Central memory CD8-positive, alpha-beta T cell (primary cell): ENCODE data around the gene GPC5.
"Not testable (repeated sequence)": the region's sequence is repeated elsewhere in the genome, so short reads cannot be mapped to it uniquely, and the experiment has no call there.

Source experiments
- ATAC-seq: fragments of 150-1000 bp; cut with Tn5 transposase; replicated peaks from 2 replicates; pipeline ENCODE4 v1.10.0; 2022; ENCODE audit warnings: mild to moderate bottlenecking, moderate FRiP score, moderate number of reproducible peaks; ENCODE audit not compliant: poor library complexity, severe bottlenecking; ENCODE audit errors: extremely low read depth
- DNase-seq, 2 donors: peaks; one replicate each; pipeline ENCODE4 v3.0.0; 2021; ENCODE audit warnings: low spot score in 2 of 2
- H3K27ac Mint-ChIP-seq: one replicate; pipeline ENCODE4 v1.8.0; 2022; ENCODE audit warnings: low read depth, mild to moderate bottlenecking, moderate library complexity, mixed read lengths
- H3K27me3 Mint-ChIP-seq: one replicate; pipeline ENCODE4 v1.8.0; 2022; ENCODE audit warnings: mixed read lengths
- H3K36me3 Mint-ChIP-seq: one replicate; pipeline ENCODE4 v1.8.0; 2022; ENCODE audit warnings: mild to moderate bottlenecking, moderate library complexity, mixed read lengths; ENCODE audit not compliant: insufficient read depth
- H3K4me1 Mint-ChIP-seq: one replicate; pipeline ENCODE4 v1.8.0; 2022; ENCODE audit warnings: mixed read lengths
- H3K4me3 Mint-ChIP-seq: one replicate; pipeline ENCODE4 v1.8.0; 2022; ENCODE audit warnings: mild to moderate bottlenecking, moderate library complexity, mixed read lengths
- H3K9me3 Mint-ChIP-seq: one replicate; pipeline ENCODE4 v1.8.0; 2022; ENCODE audit warnings: mixed read lengths

GPC5 gene

GRCh38 chr13:92451060-92451459 lies 1052.6 kb downstream of the GPC5 start:
- H3K36me3 Mint-ChIP-seq: no peaks in the 10 kb centered on the region
- no peaks in the 10 kb centered on the region for H3K27me3 Mint-ChIP-seq

DNA sequence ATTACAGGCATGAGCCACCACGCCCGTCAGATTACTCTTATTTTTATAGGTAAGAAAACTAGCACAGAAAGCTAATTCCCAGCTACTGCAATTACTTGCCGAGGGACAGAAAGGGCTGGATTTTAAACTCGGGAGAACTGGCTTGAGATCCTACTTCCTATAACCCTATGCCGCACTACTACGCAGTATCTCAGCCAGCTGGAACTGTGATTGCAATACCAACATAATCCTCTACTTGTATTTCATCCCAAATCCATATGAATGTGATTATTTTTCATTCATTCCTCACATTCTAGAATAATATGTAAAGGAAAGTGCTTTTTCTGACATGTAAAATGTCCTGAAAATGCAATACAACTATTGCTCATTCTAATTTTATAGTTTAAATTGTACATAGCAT lies 1054.4 kb downstream of the GPC5 start:
- no peaks in the 10 kb centered on the region for H3K36me3 Mint-ChIP-seq
- DNase-seq (no peak), ATAC-seq (no peak)
- no peak overlapping the region for H3K4me3 Mint-ChIP-seq
- peaks cover 6% of the 10 kb centered on the region for H3K9me3 Mint-ChIP-seq
- H3K27ac Mint-ChIP-seq: no peak overlapping the region
- no peaks in the 10 kb centered on the region for H3K4me1 Mint-ChIP-seq
- H3K27me3 Mint-ChIP-seq: no peaks in the 10 kb centered on the region

More at GRCh38 chr13:92451060-92451459, 1052.6 kb downstream of the GPC5 start:
- H3K4me3 Mint-ChIP-seq: no peak overlapping the region
- peaks cover 7% of the 10 kb centered on the region for H3K9me3 Mint-ChIP-seq
- DNase-seq (no peak), ATAC-seq (no peak)
- no peak overlapping the region for H3K27ac Mint-ChIP-seq
- H3K4me1 Mint-ChIP-seq: no peaks in the 10 kb centered on the region

DNA sequence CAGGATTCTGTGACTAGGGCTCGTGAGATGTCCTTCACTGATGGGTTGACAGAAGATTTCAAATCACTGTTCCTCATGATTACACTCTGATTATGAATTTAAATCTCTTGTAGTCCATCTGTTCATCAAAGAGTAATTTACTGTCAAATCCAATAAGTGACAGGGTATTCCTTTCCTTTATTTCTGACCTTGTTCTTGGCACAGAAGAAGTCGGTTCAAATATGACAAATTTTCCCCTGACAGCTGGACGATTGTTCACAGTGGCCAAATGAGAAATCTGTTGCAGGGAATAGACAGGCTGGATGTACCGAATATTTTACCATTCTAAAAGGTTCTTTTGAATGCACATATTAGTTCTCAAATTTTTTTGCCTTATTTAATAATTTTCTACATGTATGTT lies 1060.9 kb downstream of the GPC5 start:
- H3K36me3 Mint-ChIP-seq: no peaks in the 10 kb centered on the region
- H3K4me1 Mint-ChIP-seq: no peaks in the 10 kb centered on the region
- H3K4me3 Mint-ChIP-seq: no peak overlapping the region
- H3K27me3 Mint-ChIP-seq: no peaks in the 10 kb centered on the region
- ATAC-seq (no peak), DNase-seq (no peak)
- no peak overlapping the region for H3K27ac Mint-ChIP-seq
- peaks cover 18% of the 10 kb centered on the region for H3K9me3 Mint-ChIP-seq

DNA sequence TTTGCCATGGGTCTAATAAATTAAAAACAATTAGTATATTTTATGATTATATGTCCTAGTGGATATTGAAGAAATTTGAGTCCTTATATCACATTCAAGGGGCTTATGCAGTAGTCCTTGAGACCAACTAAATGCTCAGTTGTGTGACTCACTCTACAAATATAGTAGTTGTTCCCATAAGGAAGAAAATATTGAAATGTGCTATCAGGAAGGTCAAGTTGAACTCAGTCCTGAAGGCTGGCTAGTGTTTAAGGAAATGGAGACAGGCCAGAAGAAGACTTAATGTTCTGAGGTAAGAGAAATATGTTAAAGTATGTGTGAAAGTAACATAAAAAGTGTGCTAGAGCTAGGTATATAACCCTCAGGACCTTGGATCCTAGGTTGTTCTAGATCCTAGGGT lies 1062.1 kb downstream of the GPC5 start:
- H3K4me1 Mint-ChIP-seq: no peaks in the 10 kb centered on the region
- ATAC-seq: no peak
- no peaks in the 10 kb centered on the region for H3K27me3 Mint-ChIP-seq
- no peaks in the 10 kb centered on the region for H3K36me3 Mint-ChIP-seq
- peaks cover 18% of the 10 kb centered on the region for H3K9me3 Mint-ChIP-seq
- DNase-seq: no peak
- H3K4me3 Mint-ChIP-seq: no peak overlapping the region
- H3K27ac Mint-ChIP-seq: no peak overlapping the region

DNA sequence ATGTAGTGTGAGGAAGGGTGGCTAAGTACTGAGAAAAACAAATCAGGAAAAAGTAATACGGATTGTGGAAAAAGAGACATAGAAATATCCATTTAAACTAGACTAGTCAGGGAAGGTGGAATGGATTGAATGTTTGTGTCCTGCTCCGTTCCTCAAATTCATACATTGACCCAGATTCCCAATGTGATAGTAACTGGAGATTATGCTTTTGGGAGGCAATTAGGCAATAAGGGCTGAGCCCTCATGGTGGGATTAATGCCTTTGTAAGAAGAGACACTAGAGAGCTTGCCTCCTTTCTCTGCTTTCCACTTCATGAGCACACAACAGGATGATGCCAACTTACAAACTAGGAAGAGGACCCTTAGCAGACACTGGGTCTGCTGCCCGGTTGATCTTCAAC lies 1063.0 kb downstream of the GPC5 start:
- Mint-ChIP-seq H3K36me3 (no peaks in the 10 kb centered on the region), H3K4me1 (no peaks in the 10 kb centered on the region), H3K27me3 (no peaks in the 10 kb centered on the region), H3K27ac (no peak overlapping the region), H3K4me3 (no peak overlapping the region), H3K9me3 (peaks cover 18% of the 10 kb centered on the region)
- no peak for DNase-seq
- no peak for ATAC-seq

DNA sequence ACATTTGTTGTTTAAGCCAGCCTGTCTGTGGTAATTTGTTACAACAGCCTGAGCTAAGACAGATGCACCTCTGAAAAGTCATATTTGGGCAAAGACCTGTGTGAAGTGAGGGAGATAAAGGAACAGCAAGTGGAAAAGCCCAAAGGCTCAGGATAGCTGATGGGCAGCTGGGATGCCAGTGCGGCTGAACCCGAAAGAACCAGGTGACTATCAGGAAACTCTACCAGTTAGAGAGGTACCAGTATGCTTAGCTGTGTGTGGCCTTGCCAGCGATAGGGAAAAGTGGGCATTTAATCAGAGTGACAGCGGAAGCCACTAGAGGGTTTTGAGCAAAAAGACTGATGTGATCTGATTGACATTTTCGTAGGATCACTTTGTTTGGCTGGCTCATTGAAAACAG lies 1063.4 kb downstream of the GPC5 start:
- no peaks in the 10 kb centered on the region for H3K36me3 Mint-ChIP-seq
- no peak for DNase-seq
- ATAC-seq: no peak
- no peaks in the 10 kb centered on the region for H3K27me3 Mint-ChIP-seq
- H3K4me1 Mint-ChIP-seq: no peaks in the 10 kb centered on the region
- H3K9me3 Mint-ChIP-seq: peaks cover 15% of the 10 kb centered on the region
- no peak overlapping the region for H3K4me3 Mint-ChIP-seq
- no peak overlapping the region for H3K27ac Mint-ChIP-seq

DNA sequence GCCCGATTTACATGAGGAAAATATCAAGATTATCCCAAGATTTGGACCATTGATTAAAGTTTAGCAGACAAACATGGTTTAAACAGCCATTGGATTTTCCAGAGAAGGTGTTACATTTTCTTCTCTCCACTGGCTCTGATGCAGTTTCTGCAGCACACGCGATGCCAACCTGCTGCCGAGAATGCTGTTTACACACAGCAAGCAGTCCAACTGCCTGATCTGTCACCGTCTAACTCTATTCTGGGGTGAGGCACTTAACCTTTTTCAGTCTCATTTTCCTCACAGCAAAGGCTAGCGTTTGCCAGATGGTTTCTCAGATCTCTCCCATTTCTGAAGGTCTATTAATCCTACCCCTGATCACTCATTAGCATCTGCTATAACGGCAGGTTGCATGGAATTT lies 1064.7 kb downstream of the GPC5 start:
- H3K36me3 Mint-ChIP-seq: no peaks in the 10 kb centered on the region
- H3K9me3 Mint-ChIP-seq: peaks cover 12% of the 10 kb centered on the region
- no peak overlapping the region for H3K4me3 Mint-ChIP-seq
- H3K27ac Mint-ChIP-seq: no peak overlapping the region
- DNase-seq (no peak), ATAC-seq (no peak)
- no peaks in the 10 kb centered on the region for H3K27me3 Mint-ChIP-seq
- no peaks in the 10 kb centered on the region for H3K4me1 Mint-ChIP-seq

DNA sequence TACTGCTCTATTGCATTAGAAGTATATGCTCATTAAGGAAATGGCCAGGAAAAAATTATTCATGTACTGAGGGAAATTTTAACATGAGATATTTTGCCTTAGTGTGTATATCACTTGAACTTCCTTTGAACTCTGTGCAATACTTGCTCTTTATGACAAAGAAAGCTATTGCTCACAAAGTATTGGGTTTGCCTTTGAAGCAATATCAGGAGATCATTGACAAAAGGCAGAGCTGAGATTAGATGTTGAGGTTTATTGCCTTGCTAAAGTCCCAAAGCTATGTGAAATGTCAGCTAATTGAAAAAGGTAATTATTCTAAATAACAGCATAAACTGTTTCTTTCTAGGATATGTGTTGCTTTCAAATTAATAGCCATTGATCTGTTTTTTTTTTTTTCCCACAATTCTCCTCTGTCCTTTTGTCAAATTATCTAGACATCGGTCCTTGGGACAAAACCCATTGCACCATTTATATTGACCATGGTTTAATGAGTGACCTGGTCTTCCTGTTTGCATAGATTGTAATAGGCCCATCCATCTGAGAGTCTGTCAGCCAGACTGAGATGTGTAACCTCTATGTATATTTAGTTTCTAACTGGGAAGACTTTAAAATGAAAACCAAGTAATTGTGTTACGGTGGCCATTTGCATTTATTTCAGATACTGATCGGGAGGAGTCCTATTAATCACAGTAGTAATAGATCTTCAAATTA lies 1075.5 kb downstream of the GPC5 start:
- H3K36me3 Mint-ChIP-seq: no peaks in the 10 kb centered on the region
- peaks cover 8% of the 10 kb centered on the region for H3K9me3 Mint-ChIP-seq
- DNase-seq (no peak), ATAC-seq (no peak)
- H3K27ac Mint-ChIP-seq: no peak overlapping the region
- no peaks in the 10 kb centered on the region for H3K27me3 Mint-ChIP-seq
- H3K4me1 Mint-ChIP-seq: no peaks in the 10 kb centered on the region
- H3K4me3 Mint-ChIP-seq: no peak overlapping the region

DNA sequence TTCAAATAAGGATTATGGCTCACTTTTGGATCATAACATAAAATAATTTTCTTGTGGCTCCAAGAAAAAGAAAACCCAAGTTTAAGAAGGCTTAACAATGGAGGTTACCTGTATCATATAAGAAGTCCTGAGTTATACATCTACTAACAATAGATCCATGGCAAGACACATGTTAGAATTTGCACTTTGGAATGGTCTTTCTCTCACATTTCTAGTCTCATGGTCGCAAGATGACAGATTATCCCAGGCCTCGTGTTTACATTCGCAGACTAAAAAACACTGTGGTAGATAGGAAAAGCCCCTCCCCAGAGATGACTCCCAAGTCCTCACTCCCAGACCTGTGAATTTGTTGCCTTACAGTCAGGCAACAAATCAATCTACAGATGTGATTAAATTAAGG lies 1082.0 kb downstream of the GPC5 start:
- Mint-ChIP-seq H3K4me1 (no peaks in the 10 kb centered on the region), H3K36me3 (no peaks in the 10 kb centered on the region), H3K9me3 (peaks cover 19% of the 10 kb centered on the region), H3K27me3 (no peaks in the 10 kb centered on the region), H3K4me3 (no peak overlapping the region), H3K27ac (no peak overlapping the region)
- DNase-seq (no peak), ATAC-seq (no peak)

GRCh38 chr13:92482790-92483189 lies 1084.4 kb downstream of the GPC5 start:
- H3K4me3 Mint-ChIP-seq, H3K4me1 Mint-ChIP-seq, H3K27me3 Mint-ChIP-seq, DNase-seq, H3K36me3 Mint-ChIP-seq, ATAC-seq, H3K27ac Mint-ChIP-seq: not testable (repeated sequence)
- H3K9me3 Mint-ChIP-seq: peaks cover 19% of the 10 kb centered on the region

DNA sequence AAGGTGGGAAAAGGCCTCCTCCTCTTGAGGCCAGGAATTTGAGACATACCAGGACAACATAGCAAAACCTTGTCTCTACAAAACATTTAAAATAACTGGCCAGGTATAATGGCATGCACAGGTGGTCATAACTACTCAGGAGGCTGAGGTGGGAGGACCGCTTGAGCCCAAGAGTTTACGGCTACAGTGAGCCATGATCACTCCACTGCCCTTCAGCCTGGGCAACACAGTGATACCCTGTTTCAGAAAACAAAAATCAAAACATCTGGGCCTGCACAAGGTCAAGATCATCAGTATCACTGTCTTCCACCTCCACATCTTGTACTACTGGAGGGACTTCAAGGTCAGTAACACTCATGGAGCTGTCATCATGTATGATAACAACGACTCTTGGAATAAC lies 1085.5 kb downstream of the GPC5 start:
- Mint-ChIP-seq H3K36me3 (no peaks in the 10 kb centered on the region), H3K9me3 (peaks cover 18% of the 10 kb centered on the region), H3K4me1 (no peaks in the 10 kb centered on the region), H3K4me3 (no peak overlapping the region), H3K27me3 (no peaks in the 10 kb centered on the region), H3K27ac (no peak overlapping the region)
- no peak for DNase-seq
- no peak for ATAC-seq

GRCh38 chr13:92487238-92487637 lies 1088.8 kb downstream of the GPC5 start:
- no peak for ATAC-seq
- Mint-ChIP-seq H3K27ac (no peak overlapping the region), H3K4me3 (no peak overlapping the region), H3K36me3 (no peaks in the 10 kb centered on the region), H3K4me1 (no peaks in the 10 kb centered on the region), H3K9me3 (peaks cover 13% of the 10 kb centered on the region), H3K27me3 (no peaks in the 10 kb centered on the region)
- no peak for DNase-seq

- Mint-ChIP-seq H3K4me1 (no peaks in the 10 kb centered on the region), H3K4me3 (no peak overlapping the region), H3K27ac (no peak overlapping the region), H3K9me3 (peaks cover 5% of the 10 kb centered on the region), H3K27me3 (no peaks in the 10 kb centered on the region), H3K36me3 (no peaks in the 10 kb centered on the region)
- no peak for ATAC-seq
- DNase-seq: no peak
Measured at GRCh38 chr13:92488249-92488852, 1089.9 kb downstream of the GPC5 start.
